Endothelial cell of umbilical vein (primary cell): ENCODE results near the gene CLDN7. TPM values are rescaled to one million over a fixed set of nuclear protein-coding genes. Genes with fewer than 3 reads are reported as not detected.

Experiments
- BruUV-seq: library from RNA; stranded (reverse); fragments of 400-500 nt; replicated peaks from 2 replicates; lab custom pipeline; 2021; lab: Mats Ljungman, UMichigan
- CTCF ChIA-PET: fragments of 300-600, 350-600 bp; sonication (Branson Sonifier 250); formaldehyde crosslinking; loops from one replicate; lab custom pipeline; 2021; ENCODE audit warnings: antibody characterized with exemption, inconsistent platforms; lab: Charles Lee
- POLR2A ChIA-PET: fragments of 300-600, 350-600 bp; sonication (Branson Sonifier 250); formaldehyde crosslinking; loops from one replicate; lab custom pipeline; 2021; ENCODE audit warnings: antibody characterized with exemption, inconsistent platforms; lab: Charles Lee
- DNase-seq: peaks from one replicate; pipeline ENCODE4 v3.0.0-alpha.2; 2011; ENCODE audit warnings: low read depth, low spot score
- FAIRE-seq: peaks from 2 replicates; lab custom pipeline; 2011; peaks lifted over from hg19 to GRCh38; lab: Jason Lieb, UNC
- H2AFZ ChIP-seq: 2 replicates; pipeline ENCODE4 v1.6.0; 2012; ENCODE audit warnings: low read depth, low read length, control low read depth, inconsistent platforms
- H3K27ac ChIP-seq: 2 replicates; pipeline ENCODE4 v1.5.1; 2011; ENCODE audit warnings: low read depth, mild to moderate bottlenecking, control low read depth, low read length, moderate library complexity; ENCODE audit not compliant: insufficient read depth
- H3K27me3 ChIP-seq, 2 experiments: 2 replicates each; pipeline versions ENCODE4 v1.6.0 to v1.6.1; 2011; ENCODE audit warnings: low read length in 2 of 2, mixed read lengths in 1 of 2; ENCODE audit not compliant: control insufficient read depth in 2 of 2, insufficient read depth in 2 of 2
- H3K36me3 ChIP-seq, 2 experiments: 2 replicates in 1 of 2; 3 replicates in 1 of 2; pipeline ENCODE4 v1.5.1; 2011; ENCODE audit warnings: low read length in 2 of 2, mild to moderate bottlenecking in 1 of 2, moderate library complexity in 1 of 2; ENCODE audit not compliant: control insufficient read depth in 2 of 2, insufficient read depth in 2 of 2; ENCODE audit errors: extremely low read depth in 1 of 2
- H3K4me1 ChIP-seq: 3 replicates; pipeline ENCODE4 v1.5.1; 2011; ENCODE audit warnings: mild to moderate bottlenecking, low read length; ENCODE audit not compliant: control insufficient read depth, insufficient read depth; ENCODE audit errors: extremely low read depth
- H3K4me2 ChIP-seq: 2 replicates; pipeline ENCODE4 v1.6.1; 2011; ENCODE audit warnings: low read length, control low read depth, mixed read lengths; ENCODE audit not compliant: insufficient read depth
- H3K4me3 ChIP-seq, 3 experiments: fragments of 200-600 bp in 1 of 3; sonication (generic), shearing (Covaris generic) in 1 of 3; replicated peaks in 1 of 3; 2 replicates each; pipeline ENCODE4 v1.5.1; 2011 to 2016; ENCODE audit warnings: control low read depth in 3 of 3, low read length in 3 of 3, mild to moderate bottlenecking in 2 of 3, inconsistent platforms in 1 of 3, low read depth in 1 of 3, moderate library complexity in 1 of 3; ENCODE audit not compliant: insufficient read depth in 1 of 3
- H3K79me2 ChIP-seq: 2 replicates; pipeline ENCODE4 v1.6.0; 2012; ENCODE audit warnings: low read length, inconsistent platforms; ENCODE audit not compliant: control insufficient read depth, insufficient read depth
- H3K9ac ChIP-seq: replicated peaks from 2 replicates; pipeline ENCODE3; 2011; ENCODE audit warnings: low read length, control low read depth; ENCODE audit not compliant: insufficient read depth; ENCODE audit errors: extremely low read depth
- H3K9me1 ChIP-seq: replicated peaks from 3 replicates; pipeline ENCODE4 v1.6.0; 2011; ENCODE audit warnings: mild to moderate bottlenecking, low read length; ENCODE audit not compliant: control insufficient read depth, insufficient read depth; ENCODE audit errors: extremely low read depth
- H3K9me3 ChIP-seq: replicated peaks from 2 replicates; pipeline ENCODE4 v1.5.1; 2012; ENCODE audit warnings: low read length, inconsistent platforms; ENCODE audit not compliant: control insufficient read depth, insufficient read depth
- H4K20me1 ChIP-seq: replicated peaks from 2 replicates; pipeline ENCODE3; 2011; ENCODE audit warnings: mild to moderate bottlenecking, low read length; ENCODE audit not compliant: control insufficient read depth, insufficient read depth; ENCODE audit errors: extremely low read depth
- EZH2 ChIP-seq: IDR thresholded peaks from 2 replicates; pipeline ENCODE4 v1.6.1; 2012; ENCODE audit warnings: borderline replicate concordance, low read depth, mild to moderate bottlenecking, moderate library complexity, low read length, inconsistent platforms; ENCODE audit not compliant: severe bottlenecking
- GATA2 ChIP-seq: IDR thresholded peaks from 2 replicates; pipeline ENCODE4 v1.7.0; 2011; ENCODE audit warnings: low read depth, mild to moderate bottlenecking, moderate library complexity, mixed read lengths, low read length; ENCODE audit not compliant: insufficient read length, insufficient read depth
- MYC ChIP-seq: IDR thresholded peaks from one replicate; pipeline ENCODE4 v1.6.1; 2011; ENCODE audit warnings: mild to moderate bottlenecking, low read depth, low read length
- dilution Hi-C: fragments of 300-500 bp; cut with MboI; formaldehyde crosslinking; loops from one replicate; pipeline ENCODE4 v1.15.0; 2019; ENCODE audit warnings: low sequenced_read_pairs; ENCODE audit not compliant: extremely low pct_ligation_motif_present
- intact Hi-C: fragments of 100-400 bp; cut with micrococcal nuclease; formaldehyde crosslinking; loops from one replicate; pipeline ENCODE4 v1.10.0; 2022
- polyA plus RNA-seq, 4 experiments: library from polyadenylated mRNA; depleted of rRNA in 3 of 4; stranded (reverse) in 3 of 4; unstranded in 1 of 4; fragments of >200 nt; gene quantifications; 2 replicates each; pipeline versions ENCODE4 v1.2.1 to v1.2.3, GENCODE V29; 2011 to 2012; ENCODE audit warnings: missing spikeins in 1 of 4
- total RNA-seq: library from RNA; stranded (reverse); gene quantifications from 2 replicates; pipeline ENCODE4 v1.2.3, GENCODE V29; 2021
- TF ChIP-seq, protein P1 (sequence below): IDR thresholded peaks from 2 replicates; pipeline ENCODE4 v1.6.1; 2011; ENCODE audit not compliant: insufficient read depth, insufficient read length

The CLDN7 gene
- total and polyA plus RNA-seq, 2 donors (not counting 3 experiments of a cell fraction or from before 2014, with no cell fraction given) = 25.4 to 25.7 TPM

DNA sequence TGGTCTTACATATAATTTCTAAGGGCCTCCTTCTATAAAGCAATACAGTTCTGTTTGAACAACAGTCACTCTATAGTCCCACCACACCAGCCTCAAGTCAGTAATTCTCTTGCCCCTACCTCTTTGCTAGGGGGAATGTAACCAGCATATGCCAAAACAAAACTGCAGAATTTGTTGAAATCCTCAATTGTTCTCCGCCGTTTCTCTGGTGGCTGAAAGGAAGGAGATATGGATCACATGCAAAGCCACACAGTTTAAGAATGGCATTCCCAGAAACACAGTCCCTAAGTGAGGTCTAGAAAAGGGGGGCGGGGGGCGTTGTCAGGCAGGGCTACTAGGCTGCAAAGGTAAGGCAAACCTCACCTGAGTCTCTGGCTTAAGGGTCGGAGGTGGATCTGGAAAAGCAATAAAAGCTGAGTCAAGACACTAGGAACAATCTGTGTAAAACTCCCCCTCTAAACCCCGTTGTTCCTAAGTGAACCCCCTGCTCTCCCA is 25.0 kb downstream of the CLDN7 start:
- peak overlapping the region; percentile 41 to 96 (median 53) for H3K4me3 ChIP-seq
- BruUV-seq = no TSS peak
- FAIRE-seq = peak; percentile 55
- TF ChIP-seq, protein P1, sequence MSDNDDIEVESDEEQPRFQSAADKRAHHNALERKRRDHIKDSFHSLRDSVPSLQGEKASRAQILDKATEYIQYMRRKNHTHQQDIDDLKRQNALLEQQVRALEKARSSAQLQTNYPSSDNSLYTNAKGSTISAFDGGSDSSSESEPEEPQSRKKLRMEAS = no peak
- TF ChIP-seq EZH2 (no peak), GATA2 (no peak), MYC (no peak)
- dilution Hi-C loops (no loop called here), intact Hi-C loops (loop anchor here (5.0 kb wide), 1 partner anchor 620 kb away; the partner anchor contains the start of genes CYB5D1, NAA38 and TMEM88)
- no peaks in the 10 kb centered on the region for H3K27me3 ChIP-seq
- peaks cover 15 to 24% of the 10 kb centered on the region in 2 experiments for H3K36me3 ChIP-seq
- no peaks in the 10 kb centered on the region for H3K9me3 ChIP-seq
- CTCF ChIA-PET = interaction anchor here (0.7 to 3.4 kb wide), 5 partner anchors 16 to 324 kb away, joined by 3 to 34 read pairs (median 3); partner anchors contain the start of genes ACADVL, DLG4 and SLC2A4
- peaks cover 68% of the 10 kb centered on the region for H3K79me2 ChIP-seq
- peak overlapping the region; percentile 14 for H3K9ac ChIP-seq
- H3K4me1 ChIP-seq = peaks cover 32% of the 10 kb centered on the region
- no peak overlapping the region for H2AFZ ChIP-seq
- H4K20me1 ChIP-seq = peaks cover under 1% of the 10 kb centered on the region
- H3K4me2 ChIP-seq = peak overlapping the region; percentile 64
- POLR2A ChIA-PET = no interaction called here
- DNase-seq = peak; percentile 17
- no peaks in the 10 kb centered on the region for H3K9me1 ChIP-seq
- H3K27ac ChIP-seq = no peak overlapping the region

DNA sequence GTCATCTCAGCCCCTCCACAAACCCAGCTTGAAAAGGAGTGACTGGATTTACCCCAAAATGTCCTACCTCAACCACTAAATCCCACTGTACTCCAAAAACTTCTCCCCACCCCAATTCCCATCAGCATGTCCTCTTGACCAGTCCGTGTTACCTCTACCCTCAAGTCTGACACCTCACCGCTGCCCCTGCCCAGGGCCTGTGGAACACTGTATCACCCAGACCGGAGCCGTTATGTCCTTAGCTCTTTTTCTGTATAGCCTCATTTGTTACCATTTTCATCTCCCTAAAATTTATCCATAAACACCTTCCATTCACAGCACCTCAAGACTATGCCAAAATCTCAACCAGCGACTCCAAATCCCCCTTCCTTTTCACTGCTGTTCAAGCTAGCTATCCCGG is 25.5 kb downstream of the CLDN7 start:
- intact Hi-C loops (loop anchor here (5.0 kb wide), 1 partner anchor 620 kb away; the partner anchor contains the start of genes CYB5D1, NAA38 and TMEM88), dilution Hi-C loops (no loop called here)
- no peak overlapping the region for H2AFZ ChIP-seq
- H3K79me2 ChIP-seq = peaks cover 70% of the 10 kb centered on the region
- H3K4me2 ChIP-seq = peak overlapping the region; percentile 64
- CTCF ChIA-PET = interaction anchor here (0.7 to 3.4 kb wide), 4 partner anchors 16 to 60 kb away, joined by 3 to 34 read pairs (median 3); partner anchors contain the start of genes ACADVL, DLG4 and SLC2A4
- peaks cover 32% of the 10 kb centered on the region for H3K4me1 ChIP-seq
- peaks cover 15 to 24% of the 10 kb centered on the region in 2 experiments for H3K36me3 ChIP-seq
- BruUV-seq = no TSS peak
- FAIRE-seq (no peak), DNase-seq (no peak)
- H3K27ac ChIP-seq = no peak overlapping the region
- H3K9me1 ChIP-seq = no peaks in the 10 kb centered on the region
- H3K4me3 ChIP-seq = no peak overlapping the region
- TF ChIP-seq EZH2 = no peak
- no peak for TF ChIP-seq GATA2
- TF ChIP-seq, protein P1 = no peak
- peaks cover 4% of the 10 kb centered on the region for H4K20me1 ChIP-seq
- no peak overlapping the region for H3K9ac ChIP-seq
- H3K27me3 ChIP-seq = no peaks in the 10 kb centered on the region
- H3K9me3 ChIP-seq = no peaks in the 10 kb centered on the region
- POLR2A ChIA-PET = no interaction called here
